SK-N-SH (cell line): ENCODE measurements around the gene DOK6. TPM values are rescaled to one million over a fixed set of nuclear protein-coding genes. Genes with fewer than 3 reads are reported as not detected.

Source experiments
- CTCF ChIA-PET: fragments of 300-600, 350-600 bp; formaldehyde crosslinking; extraction: SDS; loops from one replicate; lab custom pipeline; 2021; lab: Yijun Ruan, JAX
- POLR2A ChIA-PET: fragments of 350-600 bp; sonication (Branson Sonifier 250); formaldehyde crosslinking; extraction: SDS; loops from one replicate; lab custom pipeline; 2020; ENCODE audit warnings: antibody characterized with exemption, inconsistent platforms; lab: Yijun Ruan, JAX
- DNase-seq: peaks from one replicate; pipeline ENCODE4 v3.0.0; 2012
- H2AFZ ChIP-seq: fragments of 200-600 bp; sonication (generic); 2 replicates; pipeline ENCODE4 v1.8.1; 2016; ENCODE audit warnings: antibody characterized with exemption, mild to moderate bottlenecking, low read depth
- H3F3A ChIP-seq: fragments of 200-600 bp; sonication (generic); replicated peaks from 2 replicates; pipeline ENCODE3; 2016; ENCODE audit warnings: antibody characterized with exemption, mild to moderate bottlenecking; ENCODE audit not compliant: insufficient read depth
- H3K27ac ChIP-seq, 2 experiments: fragments of 200-500 bp in 1 of 2; fragments of 200-600 bp in 1 of 2; sonication (Bioruptor generic) in 1 of 2; sonication (generic), shearing (Covaris generic) in 1 of 2; 2 replicates each; pipeline versions ENCODE4 v1.5.1 to v1.6.1; 2014 to 2016; ENCODE audit warnings: low read depth in 2 of 2, inconsistent platforms in 1 of 2, low read length in 1 of 2, mild to moderate bottlenecking in 1 of 2, mixed read lengths in 1 of 2
- H3K27me3 ChIP-seq: fragments of 200-600 bp; sonication (generic), shearing (Covaris generic); 2 replicates; pipeline ENCODE4 v1.6.1; 2016; ENCODE audit warnings: mixed run types; ENCODE audit not compliant: insufficient read depth
- H3K36me3 ChIP-seq, 2 experiments: fragments of 200-500 bp in 1 of 2; fragments of 200-600 bp in 1 of 2; sonication (Bioruptor generic) in 1 of 2; sonication (generic) in 1 of 2; replicated peaks in 1 of 2; 2 replicates each; pipeline versions ENCODE3 to v1.5.1; 2014 to 2016; ENCODE audit warnings: low read length in 1 of 2, mild to moderate bottlenecking in 1 of 2; ENCODE audit not compliant: insufficient read depth in 2 of 2, control insufficient read depth in 1 of 2
- H3K4me1 ChIP-seq, 2 experiments: fragments of 200-500 bp in 1 of 2; fragments of 200-600 bp in 1 of 2; sonication (Bioruptor generic) in 1 of 2; sonication (generic), shearing (Covaris generic) in 1 of 2; 2 replicates each; pipeline versions ENCODE4 v1.5.1 to v1.6.1; 2014 to 2016; ENCODE audit warnings: low read depth in 1 of 2, low read length in 1 of 2, mixed run types in 1 of 2; ENCODE audit not compliant: insufficient read depth in 2 of 2, control insufficient read depth in 1 of 2
- H3K4me2 ChIP-seq: fragments of 200-600 bp; sonication (generic), shearing (Covaris generic); 2 replicates; pipeline ENCODE4 v1.6.1; 2017; ENCODE audit warnings: mixed run types
- H3K4me3 ChIP-seq, 2 experiments: fragments of 200-500 bp in 1 of 2; fragments of 200-600 bp in 1 of 2; sonication (Bioruptor generic) in 1 of 2; sonication (generic), shearing (Covaris generic) in 1 of 2; 2 replicates each; pipeline versions ENCODE4 v1.5.1 to v1.8.1; 2014 to 2016; ENCODE audit warnings: low read depth in 2 of 2, inconsistent platforms in 1 of 2, low read length in 1 of 2, mild to moderate bottlenecking in 1 of 2, mixed read lengths in 1 of 2, moderate library complexity in 1 of 2
- H3K79me2 ChIP-seq: fragments of 200-600 bp; sonication (generic); 2 replicates; pipeline ENCODE4 v1.8.1; 2017; ENCODE audit warnings: mild to moderate bottlenecking; ENCODE audit not compliant: insufficient read depth
- H3K9ac ChIP-seq: fragments of 200-600 bp; sonication (generic); 2 replicates; pipeline ENCODE4 v1.6.1; 2017; ENCODE audit warnings: mixed run types
- H3K9me2 ChIP-seq: fragments of 200-600 bp; sonication (generic); 2 replicates; pipeline ENCODE4 v1.6.1; 2017; ENCODE audit warnings: mixed run types
- H3K9me3 ChIP-seq: fragments of 200-600 bp; sonication (generic); 2 replicates; pipeline ENCODE4 v1.6.1; 2017; ENCODE audit warnings: mixed run types, mild to moderate bottlenecking, moderate library complexity
- H4K20me1 ChIP-seq: fragments of 200-600 bp; sonication (generic); 2 replicates; pipeline ENCODE4 v1.6.1; 2017; ENCODE audit warnings: mild to moderate bottlenecking, mixed run types; ENCODE audit not compliant: insufficient read depth
- EP300 ChIP-seq, 2 experiments: IDR thresholded peaks; 2 replicates each; pipeline versions ENCODE4 v1.4.0 to v1.6.1; 2012; ENCODE audit warnings: borderline replicate concordance in 1 of 2, low read depth in 1 of 2, low read length in 1 of 2
- EZH2phosphoT487 ChIP-seq: fragments of 200-600 bp; sonication (generic); IDR thresholded peaks from 2 replicates; pipeline ENCODE4 v1.6.1; 2017; ENCODE audit warnings: low read depth, mixed run types, mild to moderate bottlenecking, antibody characterized with exemption, moderate library complexity, borderline replicate concordance
- FOSL2 ChIP-seq: IDR thresholded peaks from 2 replicates; pipeline ENCODE4 v1.4.0; 2012; ENCODE audit warnings: low read depth, mild to moderate bottlenecking, moderate library complexity, borderline replicate concordance
- FOXJ3 ChIP-seq: sonication (generic); formaldehyde crosslinking; IDR thresholded peaks from 2 replicates; pipeline ENCODE4 v1.5.1; 2020; ENCODE audit warnings: mild to moderate bottlenecking, missing genetic modification reagents
- FOXM1 ChIP-seq: IDR thresholded peaks from 2 replicates; pipeline ENCODE4 v1.4.0; 2012; ENCODE audit warnings: low read depth, mild to moderate bottlenecking
- GABPA ChIP-seq: IDR thresholded peaks from 2 replicates; pipeline ENCODE4 v1.4.0; 2012; ENCODE audit warnings: low read depth, mild to moderate bottlenecking
- GATA2 ChIP-seq: sonication (generic); formaldehyde crosslinking; IDR thresholded peaks from 2 replicates; pipeline ENCODE4 v1.5.0; 2020; ENCODE audit warnings: mild to moderate bottlenecking, missing genetic modification reagents
- JUND ChIP-seq: IDR thresholded peaks from 2 replicates; pipeline ENCODE4 v1.4.0; 2012
- MAX ChIP-seq: IDR thresholded peaks from 2 replicates; pipeline ENCODE4 v1.4.0; 2012; ENCODE audit warnings: low read depth
- MXI1 ChIP-seq: IDR thresholded peaks from 2 replicates; pipeline ENCODE4 v1.6.1; 2012; ENCODE audit warnings: mild to moderate bottlenecking, low read depth, low read length, improper control_type of control experiment
- NFIC ChIP-seq: IDR thresholded peaks from 2 replicates; pipeline ENCODE4 v1.4.0; 2012; ENCODE audit warnings: borderline replicate concordance
- PBX3 ChIP-seq: IDR thresholded peaks from 2 replicates; pipeline ENCODE4; 2012
- POLR2AphosphoS5 ChIP-seq: IDR thresholded peaks from 2 replicates; pipeline ENCODE4 v1.6.1; 2012; ENCODE audit warnings: low read depth, low read length
- RAD21 ChIP-seq: IDR thresholded peaks from 2 replicates; pipeline ENCODE4 v1.6.1; 2012; ENCODE audit warnings: mild to moderate bottlenecking, low read length
- RCOR1 ChIP-seq: fragments of 150-350 bp; IDR thresholded peaks from 2 replicates; pipeline ENCODE4 v1.6.1; 2017; ENCODE audit warnings: antibody characterized with exemption, low read length
- RFX5 ChIP-seq: IDR thresholded peaks from 2 replicates; pipeline ENCODE4 v1.6.1; 2012; ENCODE audit warnings: mild to moderate bottlenecking, improper control_type of control experiment, low read length
- RXRA ChIP-seq: IDR thresholded peaks from 2 replicates; pipeline ENCODE4 v1.4.0; 2012; ENCODE audit warnings: low read depth, mild to moderate bottlenecking, borderline replicate concordance
- SIN3A ChIP-seq: IDR thresholded peaks from 2 replicates; pipeline ENCODE4 v1.6.1; 2012; ENCODE audit warnings: low read depth, mild to moderate bottlenecking, low read length, moderate library complexity, borderline replicate concordance
- SMC3 ChIP-seq: IDR thresholded peaks from 2 replicates; pipeline ENCODE4 v1.6.1; 2012; ENCODE audit warnings: low read depth, low read length, improper control_type of control experiment
- TCF12 ChIP-seq: IDR thresholded peaks from 2 replicates; pipeline ENCODE4 v1.4.0; 2012
- TEAD4 ChIP-seq: IDR thresholded peaks from 2 replicates; pipeline ENCODE4 v1.4.0; 2012; ENCODE audit warnings: mild to moderate bottlenecking, borderline replicate concordance; ENCODE audit not compliant: insufficient read depth
- WGBS: methylation state at CpG from one replicate; pipeline ENCODE4 v1.1.6; 2017; ENCODE audit warnings: low lambda C conversion rate; 5-methylcytosine and 5-hydroxymethylcytosine counted together
- polyA plus RNA-seq, 3 experiments: library from polyadenylated mRNA; depleted of rRNA; stranded (reverse); fragments of >200 nt; gene quantifications; 2 replicates each; pipeline ENCODE4 v1.2.3, GENCODE V29; 2012
- TF ChIP-seq, protein P1 (sequence below): IDR thresholded peaks from 2 replicates; pipeline ENCODE4 v1.4.0; 2012; ENCODE audit warnings: low read depth, borderline replicate concordance
- TF ChIP-seq, protein P2 (sequence below): fragments of 150-350 bp; IDR thresholded peaks from 2 replicates; pipeline ENCODE4 v1.6.1; 2017; ENCODE audit warnings: antibody characterized with exemption, low read length, low read depth, borderline replicate concordance

Gene DOK6
- polyA plus RNA-seq, 1 of the 3 experiments (the other 2 are of a cell fraction), result 3.9 TPM

DNA sequence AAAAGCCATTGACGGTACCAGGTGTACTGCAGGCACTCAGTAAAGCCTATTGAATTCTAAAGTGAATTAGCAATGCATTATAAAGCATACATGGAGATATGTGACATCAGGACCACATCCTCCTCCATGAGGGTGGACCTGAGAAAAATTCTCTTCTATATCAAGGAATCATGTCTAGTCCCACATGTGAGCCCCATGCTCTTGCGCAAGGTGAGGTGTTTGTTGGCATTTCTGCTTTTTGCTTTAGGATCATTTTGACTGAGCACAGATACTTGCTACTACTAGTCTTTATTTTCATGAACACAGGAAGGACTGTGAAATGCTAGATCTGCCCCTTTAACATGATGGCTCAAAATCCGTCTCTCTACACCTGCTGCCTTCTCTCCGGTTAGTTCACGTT, 363.1 kb downstream of the DOK6 start:
- H3K4me3 ChIP-seq, result no peak overlapping the region
- H3K9me3 ChIP-seq, result no peaks in the 10 kb centered on the region
- H3K27me3 ChIP-seq, result no peaks in the 10 kb centered on the region
- no peak overlapping the region for H3K4me2 ChIP-seq
- no peaks in the 10 kb centered on the region for H3K79me2 ChIP-seq
- POLR2A ChIA-PET, result no interaction called here
- TF ChIP-seq NFIC (no peak), RFX5 (no peak), SMC3 (no peak), GATA2 (CRISPR knock-in tag) (no peak), FOSL2 (no peak), EP300 (IDR thresholded peaks at IDR 0.05; ENCODE audit: borderline replicate concordance in 1 of 2, low read depth in 1 of 2, low read length in 1 of 2) (no peak), POLR2AphosphoS5 (no peak), EZH2phosphoT487 (no peak), RAD21 (no peak), GABPA (no peak), RXRA (no peak), SIN3A (no peak), TCF12 (no peak)
- TF ChIP-seq, protein P1, sequence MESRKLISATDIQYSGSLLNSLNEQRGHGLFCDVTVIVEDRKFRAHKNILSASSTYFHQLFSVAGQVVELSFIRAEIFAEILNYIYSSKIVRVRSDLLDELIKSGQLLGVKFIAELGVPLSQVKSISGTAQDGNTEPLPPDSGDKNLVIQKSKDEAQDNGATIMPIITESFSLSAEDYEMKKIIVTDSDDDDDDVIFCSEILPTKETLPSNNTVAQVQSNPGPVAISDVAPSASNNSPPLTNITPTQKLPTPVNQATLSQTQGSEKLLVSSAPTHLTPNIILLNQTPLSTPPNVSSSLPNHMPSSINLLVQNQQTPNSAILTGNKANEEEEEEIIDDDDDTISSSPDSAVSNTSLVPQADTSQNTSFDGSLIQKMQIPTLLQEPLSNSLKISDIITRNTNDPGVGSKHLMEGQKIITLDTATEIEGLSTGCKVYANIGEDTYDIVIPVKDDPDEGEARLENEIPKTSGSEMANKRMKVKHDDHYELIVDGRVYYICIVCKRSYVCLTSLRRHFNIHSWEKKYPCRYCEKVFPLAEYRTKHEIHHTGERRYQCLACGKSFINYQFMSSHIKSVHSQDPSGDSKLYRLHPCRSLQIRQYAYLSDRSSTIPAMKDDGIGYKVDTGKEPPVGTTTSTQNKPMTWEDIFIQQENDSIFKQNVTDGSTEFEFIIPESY, result no peak
- TF ChIP-seq, protein P2, sequence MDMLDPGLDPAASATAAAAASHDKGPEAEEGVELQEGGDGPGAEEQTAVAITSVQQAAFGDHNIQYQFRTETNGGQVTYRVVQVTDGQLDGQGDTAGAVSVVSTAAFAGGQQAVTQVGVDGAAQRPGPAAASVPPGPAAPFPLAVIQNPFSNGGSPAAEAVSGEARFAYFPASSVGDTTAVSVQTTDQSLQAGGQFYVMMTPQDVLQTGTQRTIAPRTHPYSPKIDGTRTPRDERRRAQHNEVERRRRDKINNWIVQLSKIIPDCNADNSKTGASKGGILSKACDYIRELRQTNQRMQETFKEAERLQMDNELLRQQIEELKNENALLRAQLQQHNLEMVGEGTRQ, result no peak
- no peaks in the 10 kb centered on the region for H3F3A ChIP-seq
- DNase-seq, result no peak
- no peak overlapping the region for H3K9ac ChIP-seq
- H4K20me1 ChIP-seq, result no peaks in the 10 kb centered on the region
- H2AFZ ChIP-seq, result no peak overlapping the region
- WGBS, result 91% methylated on average over 5 of the region's 5 CpGs
- H3K9me2 ChIP-seq, result no peaks in the 10 kb centered on the region
- H3K27ac ChIP-seq, result no peak overlapping the region
- no peaks in the 10 kb centered on the region for H3K36me3 ChIP-seq
- H3K4me1 ChIP-seq, result peaks cover 3 to 6% of the 10 kb centered on the region in 2 experiments; a peak in 3 of 4 replicates
- CTCF ChIA-PET, result no interaction called here

DNA sequence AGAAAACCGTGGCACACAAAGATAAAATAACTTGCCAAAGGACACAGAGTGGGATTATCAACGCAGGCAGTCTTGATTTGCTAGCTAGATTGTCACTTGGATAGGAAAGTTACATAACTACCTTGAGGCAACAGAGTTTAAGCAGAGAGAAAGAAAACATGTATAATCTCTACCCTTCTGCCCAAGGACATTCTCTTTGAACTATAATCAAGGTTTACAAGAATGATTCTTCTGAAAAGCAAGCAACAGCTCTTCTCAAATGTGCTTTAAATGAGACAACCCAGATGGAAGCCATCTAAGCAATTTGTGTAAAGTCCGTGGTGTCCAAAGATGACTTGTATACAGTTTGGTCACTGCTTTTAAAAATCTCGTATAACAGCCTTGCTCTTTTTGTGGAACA, 369.6 kb downstream of the DOK6 start:
- Histone ChIP-seq H3K79me2 (no peaks in the 10 kb centered on the region), H3K27ac (no peak overlapping the region), H3K9me2 (no peaks in the 10 kb centered on the region), H3K4me1 (no peaks in the 10 kb centered on the region; a peak in 1 of 4 replicates), H4K20me1 (no peaks in the 10 kb centered on the region), H3F3A (no peaks in the 10 kb centered on the region), H3K36me3 (no peaks in the 10 kb centered on the region), H3K9ac (no peak overlapping the region), H3K4me3 (no peak overlapping the region), H3K9me3 (no peaks in the 10 kb centered on the region), H3K4me2 (no peak overlapping the region), H2AFZ (no peak overlapping the region), H3K27me3 (no peaks in the 10 kb centered on the region)
- ChIA-PET CTCF (no interaction called here), POLR2A (no interaction called here)
- DNase-seq, result no peak
- WGBS, result 86% methylated on average over 4 of the region's 4 CpGs
- TF ChIP-seq MXI1 (no peak), TEAD4 (no peak), FOSL2 (no peak), JUND (no peak), FOXJ3 (no peak), RFX5 (no peak), MAX (no peak), FOXM1 (no peak), RCOR1 (no peak), EP300 (IDR thresholded peaks at IDR 0.05; ENCODE audit: borderline replicate concordance in 1 of 2, low read depth in 1 of 2, low read length in 1 of 2) (no peak), RAD21 (no peak), PBX3 (no peak), GABPA (no peak)
- TF ChIP-seq, protein P1, result no peak
